ENCODE measurements around the gene FRYL.

FRYL gene

DNA sequence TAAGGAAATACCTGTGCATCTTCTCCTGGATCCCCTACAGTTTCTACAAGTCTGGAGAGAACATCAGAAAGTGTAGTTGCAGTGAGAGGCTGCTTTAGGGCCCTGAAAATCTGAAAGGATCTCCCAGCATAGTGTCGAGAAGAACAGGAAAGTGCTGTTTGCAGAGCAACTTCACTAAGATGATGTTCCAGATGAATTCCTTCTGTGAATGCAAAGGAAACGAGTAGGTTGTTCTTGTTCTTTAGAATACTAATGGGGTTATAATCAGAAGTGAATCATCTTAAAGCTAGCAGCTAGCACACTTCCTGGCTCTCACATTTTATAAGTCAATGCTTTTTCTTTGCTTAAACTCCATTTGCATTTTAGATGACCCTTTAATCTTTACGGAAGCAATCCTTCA lies 236.3 kb downstream of the FRYL start:
- no peak for DNase-seq

DNA sequence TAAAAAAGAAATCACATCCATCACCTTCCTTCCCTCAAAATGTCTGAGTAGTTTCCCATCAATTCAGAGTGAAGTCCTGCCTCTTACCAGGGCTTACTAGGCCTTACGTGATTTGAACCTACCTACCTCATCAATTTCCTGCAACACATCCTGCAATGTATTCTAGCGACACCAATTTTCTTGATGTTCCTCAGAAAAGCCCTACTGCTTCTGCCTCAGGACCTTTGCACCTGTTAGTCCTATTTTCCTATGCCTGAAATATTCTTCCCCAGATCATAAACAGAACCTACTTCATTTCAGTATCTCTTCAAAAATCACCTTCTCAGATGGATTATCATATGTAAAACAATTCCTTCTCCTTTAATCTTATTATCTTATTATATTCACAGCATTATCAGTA lies 237.2 kb downstream of the FRYL start:
- no peak for DNase-seq

DNA sequence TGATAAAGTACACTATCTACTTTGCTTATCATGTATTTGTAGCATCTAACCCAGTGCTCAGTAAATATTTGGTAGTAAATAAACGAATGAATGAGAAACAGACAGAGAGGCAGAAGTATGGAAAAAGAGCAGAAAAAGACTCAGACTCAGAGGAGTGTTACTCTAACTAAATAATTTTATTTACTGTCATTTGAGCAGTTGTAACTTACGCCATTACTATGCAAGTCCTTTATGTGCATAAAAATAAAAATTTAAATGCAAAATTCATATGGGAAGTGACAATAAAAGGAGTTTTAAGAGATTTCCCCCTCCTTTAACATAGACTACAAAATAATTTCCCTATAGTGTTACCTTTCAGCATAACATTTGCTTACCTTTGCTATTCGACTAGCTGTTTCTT lies 240.5 kb downstream of the FRYL start:
- no peak for DNase-seq

DNA sequence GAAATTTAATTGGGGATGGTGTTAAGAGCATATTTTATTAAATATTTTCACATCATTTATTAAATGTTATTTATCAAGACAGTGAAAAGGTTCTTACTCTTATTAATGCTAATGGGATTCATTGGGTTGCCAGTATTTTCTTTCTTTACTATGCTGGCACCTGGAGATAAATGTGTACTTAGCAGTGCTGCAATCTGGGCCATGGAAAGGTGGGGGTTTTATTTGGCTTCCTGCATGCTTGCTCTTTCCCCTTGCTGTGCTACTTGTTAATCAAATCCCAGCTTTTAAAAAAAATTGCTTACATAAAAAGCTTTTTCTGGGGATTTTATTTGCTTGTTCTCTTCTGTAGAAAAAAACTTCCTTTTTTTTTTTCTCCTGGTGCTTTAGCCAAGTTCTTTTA lies 241.7 kb downstream of the FRYL start:
- DNase-seq = no peak

DNA sequence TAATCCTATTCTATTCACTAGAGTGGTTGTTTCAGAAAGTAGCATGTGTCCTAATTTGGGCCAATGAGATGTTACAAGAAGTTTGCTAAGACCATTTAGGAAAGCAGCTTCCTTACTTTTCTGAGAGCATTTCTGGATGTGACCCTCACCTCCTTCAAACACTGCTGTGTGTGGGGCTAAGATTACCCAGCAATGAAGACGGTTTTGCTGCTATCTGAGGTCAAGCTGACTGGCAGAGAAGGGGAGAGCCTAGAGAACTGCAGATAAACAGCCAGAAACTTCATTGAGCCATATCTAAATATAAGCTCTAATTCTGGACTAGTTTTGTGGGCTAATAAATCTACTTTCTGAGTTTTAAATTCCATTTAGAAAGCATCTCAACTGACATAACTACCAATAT lies 253.7 kb downstream of the FRYL start:
- no peak for DNase-seq

DNA sequence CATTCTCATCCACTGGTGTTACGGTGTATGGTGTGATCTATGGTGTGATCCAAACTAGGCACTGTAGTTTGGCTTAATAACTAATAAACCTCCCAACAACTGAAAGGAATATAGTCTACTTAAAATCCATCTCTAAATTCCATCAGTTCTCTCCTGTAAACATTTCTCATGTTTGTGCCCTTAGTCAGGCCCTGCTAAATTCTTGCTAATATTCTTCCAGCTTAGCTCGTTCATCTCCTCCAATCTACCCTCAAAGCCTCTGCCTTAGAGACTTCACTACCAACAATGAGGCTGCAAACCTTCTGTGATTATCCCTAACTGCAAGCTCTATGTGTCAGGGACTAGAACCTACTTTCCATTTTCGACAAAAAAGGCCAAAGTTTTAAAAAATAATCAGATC lies 261.9 kb downstream of the FRYL start:
- DNase-seq = no peak

DNA sequence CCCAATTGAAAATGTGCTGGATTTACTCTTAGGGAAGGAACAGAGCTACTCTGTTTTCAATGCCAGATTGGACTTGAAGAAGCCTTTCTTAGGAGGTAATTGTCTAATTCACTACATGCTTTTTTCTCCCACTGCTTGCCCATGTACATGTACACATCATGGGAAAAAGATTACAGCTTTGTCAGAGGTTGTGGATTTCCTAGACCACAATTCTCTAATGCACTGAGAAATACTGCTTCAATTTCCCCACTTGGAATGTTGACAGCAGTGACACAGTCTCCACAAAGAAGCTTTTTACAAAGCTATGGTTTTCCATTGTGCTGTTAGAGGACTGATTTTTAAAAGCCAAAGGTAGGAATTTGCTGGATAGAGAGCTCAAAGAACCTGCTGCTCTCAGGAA lies 270.5 kb downstream of the FRYL start:
- DNase-seq = no peak

DNA sequence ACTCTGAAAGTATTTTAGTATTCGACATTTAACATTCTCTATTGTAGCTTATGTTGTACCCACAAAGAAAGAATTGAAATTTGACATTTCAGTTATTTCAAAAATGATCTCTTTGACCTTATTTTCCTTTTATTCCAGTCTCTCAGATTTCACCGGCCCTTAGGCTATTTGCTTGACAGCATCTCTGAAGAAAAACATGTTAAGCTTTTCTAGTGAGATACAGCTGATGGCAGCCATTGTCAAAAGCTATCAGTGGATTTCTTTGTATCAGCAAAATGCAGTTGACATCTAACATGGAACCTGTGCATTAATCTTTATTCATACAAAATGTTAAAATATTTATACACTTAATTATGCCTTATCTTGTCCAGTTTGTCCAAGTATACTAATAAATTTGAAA lies 273.4 kb downstream of the FRYL start:
- no peak for DNase-seq

DNA sequence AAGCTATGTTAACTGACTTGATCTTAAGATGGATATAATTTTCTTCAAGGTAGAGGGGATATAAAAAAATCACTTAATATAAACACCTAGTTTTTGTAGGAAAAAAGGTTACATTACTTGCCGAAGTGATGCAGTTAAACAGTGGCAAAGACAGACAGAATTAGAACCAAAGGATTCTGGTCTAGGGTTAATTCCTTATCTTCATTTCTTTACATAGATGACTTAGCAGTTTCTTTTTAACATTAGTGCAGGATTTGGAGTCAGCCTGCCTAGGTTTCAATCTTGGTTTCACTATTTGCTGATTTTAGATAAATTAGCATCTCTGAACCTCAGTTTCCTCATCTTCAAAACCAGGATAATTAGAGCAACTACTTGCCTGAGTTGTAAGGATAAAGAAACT lies 275.7 kb downstream of the FRYL start:
- no peak for DNase-seq

DNA sequence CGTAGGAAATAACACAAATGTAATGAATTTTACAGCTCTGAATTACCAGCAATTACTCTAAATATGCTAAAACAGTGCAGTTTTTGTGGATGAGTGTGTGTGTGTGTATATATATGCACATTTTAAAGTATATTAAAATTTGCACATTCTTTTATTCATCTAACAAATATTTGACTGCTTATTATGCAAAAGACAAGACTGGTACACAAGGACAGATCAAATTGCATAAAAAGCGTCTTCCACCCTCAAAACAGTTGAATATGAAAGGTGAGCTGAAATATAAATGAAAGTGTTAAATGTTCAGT lies 276.1 kb downstream of the FRYL start:
- no peak for DNase-seq

DNA sequence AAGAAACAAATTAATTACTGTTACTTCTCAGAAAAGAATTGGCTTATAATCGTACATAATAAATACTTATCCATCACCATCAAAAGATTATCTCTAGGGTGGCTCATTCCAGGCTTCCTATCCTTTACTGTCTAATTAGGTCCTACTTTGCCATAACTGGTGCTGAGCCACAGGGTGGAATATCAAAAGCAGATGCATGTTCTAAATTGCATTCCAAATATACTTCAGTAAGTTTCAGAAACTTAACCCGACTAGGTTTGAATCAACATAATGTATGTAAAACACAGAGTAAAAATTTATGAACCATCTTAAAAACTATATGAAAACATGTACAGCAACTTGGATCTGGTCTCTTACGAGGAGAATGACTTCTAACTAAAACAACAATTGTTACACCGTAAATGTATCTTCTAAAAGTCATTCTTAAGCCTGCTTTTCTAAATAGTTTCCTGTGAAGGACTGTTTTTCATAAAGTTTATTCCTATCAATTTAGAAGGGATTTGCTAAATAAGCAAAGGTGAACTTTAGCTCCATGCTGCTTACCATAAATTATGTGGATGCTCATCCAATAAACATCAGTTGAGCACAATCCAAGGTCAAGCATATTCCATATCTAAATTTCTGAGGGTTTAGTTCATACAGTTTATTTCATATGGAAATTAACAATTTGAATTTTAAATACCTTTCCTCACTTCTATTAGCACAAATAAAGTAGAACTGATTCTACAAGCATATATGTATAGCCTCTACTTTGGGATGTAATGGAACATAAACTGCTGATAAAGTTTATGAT lies 276.6 kb downstream of the FRYL start:
- DNase-seq = no peak

DNA sequence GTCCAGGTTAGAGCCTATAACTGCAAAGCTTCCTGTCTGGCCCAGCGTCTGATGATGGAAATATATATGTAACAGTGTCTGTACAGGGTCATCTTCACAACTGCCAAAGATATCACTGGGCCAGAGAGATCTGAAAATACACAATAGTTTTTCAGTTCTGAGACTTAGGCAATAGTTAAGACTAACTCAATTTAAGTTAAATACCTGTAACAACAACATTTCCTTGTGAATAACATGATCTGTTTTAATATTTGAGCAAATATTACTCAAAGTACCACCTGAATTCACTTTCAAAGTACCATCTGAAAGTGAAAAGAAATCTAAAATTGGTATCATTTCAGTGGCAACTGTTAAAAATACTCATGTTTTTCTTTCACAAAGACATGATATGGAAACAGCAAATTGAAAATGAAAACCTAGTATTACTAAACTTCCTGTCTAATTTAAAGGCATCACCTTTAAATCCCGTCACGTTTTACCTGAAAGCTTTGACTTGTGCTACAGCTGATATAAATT lies 280.5 kb downstream of the FRYL start:
- no peak for DNase-seq

DNA sequence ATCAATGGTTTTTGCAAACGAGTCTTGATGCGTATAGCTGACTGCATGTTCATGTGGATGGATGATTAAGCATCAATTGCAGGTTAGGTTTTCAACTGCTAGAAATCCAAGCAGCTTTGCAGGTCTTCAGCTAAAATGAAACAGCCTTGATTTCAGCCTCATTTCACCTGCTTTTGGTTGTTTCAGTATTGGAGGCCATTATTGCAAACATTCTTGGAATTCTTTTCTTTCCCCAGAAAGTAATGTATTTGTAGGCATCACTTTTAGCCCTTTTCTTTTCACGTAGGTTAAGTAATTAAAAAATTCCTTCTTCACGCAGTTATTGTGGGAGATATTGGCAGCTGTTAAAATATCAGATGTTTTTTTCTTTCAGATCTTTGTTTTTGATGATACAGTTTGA lies 281.2 kb downstream of the FRYL start:
- no peak for DNase-seq

DNA sequence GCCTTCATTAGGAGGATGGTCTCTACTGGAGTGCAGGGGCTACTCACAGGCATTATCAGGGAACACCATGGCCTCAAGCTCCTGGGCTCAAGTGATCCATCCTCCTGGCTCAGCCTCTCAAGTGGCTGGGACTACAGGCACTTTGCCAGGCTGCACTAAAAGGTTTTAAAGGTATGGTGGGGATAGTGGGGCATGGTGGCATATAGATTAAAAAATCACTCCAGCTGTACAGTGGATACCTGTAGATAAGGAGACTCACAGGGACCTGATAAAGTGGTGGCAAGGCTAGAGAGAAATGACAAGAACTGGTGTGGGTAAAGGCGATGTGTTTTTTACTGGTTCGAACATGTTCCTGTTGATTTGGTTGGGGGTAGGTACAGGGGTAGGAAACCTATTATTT lies 284.1 kb downstream of the FRYL start:
- DNase-seq = no peak

DNA sequence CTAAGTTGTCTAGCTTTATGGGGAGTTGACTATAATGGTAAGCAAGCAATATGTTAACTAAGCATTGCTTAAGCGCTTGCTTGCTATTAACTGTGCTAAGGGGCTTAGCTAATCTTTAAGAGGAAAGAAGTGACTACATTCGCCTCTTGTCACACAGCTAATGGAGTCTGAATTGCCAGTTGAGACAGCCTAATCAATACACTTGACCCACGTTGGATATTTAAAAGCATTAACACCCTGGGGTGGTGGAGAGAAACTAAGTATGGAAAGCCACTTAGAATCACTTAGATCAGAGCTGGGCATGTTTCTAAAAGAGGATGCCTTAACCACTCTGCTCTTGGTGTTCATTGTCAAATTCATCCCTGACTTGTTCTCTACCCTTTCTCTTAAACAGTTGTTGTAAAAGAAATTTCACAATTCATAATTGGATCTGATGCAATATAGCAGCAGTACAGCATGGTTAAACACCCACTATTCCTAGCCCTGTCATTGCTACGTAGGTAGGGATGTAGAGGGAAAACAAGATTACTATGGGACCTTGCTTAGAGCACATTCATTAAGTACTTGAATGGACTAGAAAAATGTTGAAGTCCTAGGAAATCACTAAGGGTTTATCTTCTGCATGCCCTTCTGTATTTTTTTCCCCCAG lies 286.5 kb downstream of the FRYL start:
- DNase-seq = no peak

DNA sequence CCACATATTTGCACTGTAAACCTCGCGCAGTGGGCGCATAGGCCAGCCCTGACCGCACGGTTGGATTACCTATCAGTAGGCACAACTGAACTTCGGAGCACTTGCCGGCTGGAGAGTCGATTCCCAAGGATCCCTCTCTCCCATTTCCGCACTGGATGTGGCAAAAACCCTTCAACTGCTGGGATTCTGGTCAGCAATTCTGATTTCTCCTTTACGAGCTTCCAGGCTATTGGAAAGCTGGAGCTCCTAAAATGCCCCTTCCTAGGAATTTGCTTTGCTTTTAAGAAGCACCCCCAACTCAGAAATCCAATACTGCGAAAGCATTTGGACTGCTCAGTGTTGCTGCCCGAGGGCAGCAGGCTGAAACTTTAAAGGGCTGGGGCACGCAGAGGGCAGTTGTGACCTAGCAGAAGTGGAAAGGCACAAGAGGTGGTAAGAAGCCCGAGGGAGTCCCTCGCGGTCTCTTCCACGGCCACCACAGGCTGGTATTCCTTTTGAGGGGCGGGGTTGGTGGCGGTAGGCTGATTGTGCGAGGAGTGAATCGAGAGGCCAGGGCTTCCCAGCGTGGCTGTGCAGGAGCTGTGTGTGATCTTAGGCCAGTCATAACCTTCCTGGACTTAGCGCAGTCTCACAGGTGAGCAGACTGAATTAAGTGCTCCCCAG lies 288.4 kb downstream of the FRYL start:
- DNase-seq = no peak

DNA sequence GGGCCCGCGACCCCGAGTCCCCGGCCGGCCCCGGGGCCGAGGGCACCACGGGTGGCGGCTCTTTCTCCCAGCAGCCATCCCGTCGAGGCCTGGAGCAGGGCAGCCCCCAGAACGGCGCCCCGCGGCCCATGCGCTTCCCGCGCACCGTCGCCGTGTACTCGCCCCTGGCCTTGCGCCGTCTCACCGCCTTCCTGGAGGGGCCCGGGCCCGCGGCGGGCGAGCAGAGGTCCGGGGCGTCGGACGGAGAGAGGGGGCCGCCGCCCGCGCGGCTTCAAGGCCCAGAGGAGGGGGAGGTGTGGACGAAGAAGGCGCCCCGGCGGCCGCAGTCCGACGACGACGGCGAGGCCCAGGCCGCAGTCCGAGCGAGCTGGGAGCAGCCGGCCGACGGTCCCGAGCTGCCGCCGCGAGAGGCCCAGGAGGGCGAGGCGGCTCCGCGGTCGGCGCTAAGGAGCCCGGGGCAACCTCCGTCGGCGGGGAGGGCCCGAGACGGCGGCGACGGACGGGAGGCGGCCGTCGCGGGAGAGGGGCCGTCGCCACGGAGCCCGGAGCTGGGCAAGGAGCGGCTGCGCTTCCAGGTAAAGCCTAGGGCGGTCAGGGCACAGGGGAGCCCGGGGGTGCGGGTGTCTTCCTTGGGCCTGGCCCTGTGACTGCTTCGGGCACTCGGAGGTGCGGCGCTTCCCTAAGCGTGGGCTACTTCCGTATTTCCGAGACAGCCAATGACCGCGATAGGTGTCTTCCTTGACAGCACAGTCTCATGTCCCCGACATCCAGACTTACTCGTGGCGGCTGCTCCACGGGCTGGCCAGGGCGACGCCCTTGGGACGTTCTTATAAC lies 289.2 kb downstream of the FRYL start:
- DNase-seq = no peak

DNA sequence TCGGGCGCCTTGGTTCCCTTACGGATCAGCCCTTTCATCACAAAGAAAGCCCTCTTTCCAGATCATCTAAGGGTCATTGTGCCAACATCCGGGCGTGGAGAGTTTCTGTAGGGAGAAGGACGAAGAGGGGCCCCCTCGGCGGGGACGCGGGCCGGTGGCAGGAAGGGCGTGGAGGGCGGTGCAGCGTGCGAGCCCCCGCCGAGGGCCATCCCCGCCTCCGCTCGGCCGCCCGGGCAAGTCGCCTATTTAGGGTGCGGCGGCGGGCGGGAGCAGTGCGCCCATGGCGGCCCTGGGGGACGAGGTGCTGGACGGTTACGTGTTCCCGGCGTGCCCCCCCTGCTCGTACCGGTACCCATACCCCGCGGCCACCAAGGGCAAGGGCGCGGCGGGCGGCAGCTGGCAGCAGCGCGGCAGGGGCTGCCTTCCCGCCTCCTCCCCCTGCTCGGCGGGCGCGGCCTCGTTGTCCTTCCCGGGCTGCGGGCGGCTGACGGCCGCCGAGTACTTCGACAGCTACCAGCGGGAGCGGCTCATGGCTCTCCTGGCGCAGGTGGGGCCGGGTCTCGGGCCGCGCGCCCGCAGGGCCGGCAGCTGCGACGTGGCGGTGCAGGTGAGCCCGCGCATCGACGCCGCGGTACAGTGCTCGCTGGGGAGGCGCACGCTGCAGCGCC lies 289.9 kb downstream of the FRYL start, which contains the start of gene ZAR1:
Gene ZAR1 (plus strand): TSS at position 241 of the 668 bp plus-strand sequence. CDS start 40 bp downstream, at position 281.
- no peak for DNase-seq

DNA sequence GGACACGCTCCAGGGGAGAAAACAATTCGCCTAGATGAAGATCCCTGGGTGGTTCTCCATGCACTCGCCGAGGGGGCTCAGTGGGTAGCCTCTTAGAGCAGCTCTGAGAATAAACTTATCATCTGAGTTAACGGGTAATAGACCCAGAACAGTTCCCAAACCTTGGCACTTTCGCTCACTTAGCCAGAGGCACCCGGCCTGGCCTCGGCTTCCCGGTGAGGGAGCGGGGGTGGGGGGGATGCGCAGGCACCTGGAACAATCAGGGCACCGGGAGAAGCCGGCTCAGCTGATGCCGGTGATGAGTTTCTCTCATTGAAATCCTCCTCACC lies 290.4 kb downstream of the FRYL start:
- DNase-seq = no peak

DNA sequence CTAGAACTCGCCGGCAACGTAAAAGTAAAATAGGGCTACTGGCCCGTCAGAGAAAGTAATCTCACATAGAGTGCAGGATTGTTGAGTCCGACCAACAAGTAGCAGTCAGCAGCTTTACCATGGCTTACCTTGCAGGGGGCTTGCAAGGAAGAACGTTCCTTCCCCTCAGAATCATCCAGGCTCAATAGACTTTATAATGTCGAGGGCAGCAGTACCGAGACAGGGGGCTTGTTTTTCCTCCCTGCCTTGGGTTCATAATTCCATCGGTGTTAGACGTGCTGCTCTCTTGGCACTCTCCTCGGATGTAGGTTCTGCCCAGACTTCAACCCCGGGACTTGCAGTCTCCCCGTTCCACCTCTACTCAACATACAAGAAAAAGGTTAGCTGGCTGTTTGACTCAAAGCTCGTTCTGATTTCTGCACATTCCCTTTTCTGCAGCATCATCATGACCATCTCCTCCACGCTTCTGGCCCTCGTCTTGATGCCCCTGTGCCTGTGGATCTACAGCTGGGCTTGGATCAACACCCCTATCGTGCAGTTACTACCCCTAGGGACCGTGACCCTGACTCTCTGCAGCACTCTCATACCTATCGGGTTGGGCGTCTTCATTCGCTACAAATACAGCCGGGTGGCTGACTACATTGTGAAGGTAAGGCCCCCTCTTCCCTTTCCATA lies 295.4 kb downstream of the FRYL start:
- no peak for DNase-seq

DNA sequence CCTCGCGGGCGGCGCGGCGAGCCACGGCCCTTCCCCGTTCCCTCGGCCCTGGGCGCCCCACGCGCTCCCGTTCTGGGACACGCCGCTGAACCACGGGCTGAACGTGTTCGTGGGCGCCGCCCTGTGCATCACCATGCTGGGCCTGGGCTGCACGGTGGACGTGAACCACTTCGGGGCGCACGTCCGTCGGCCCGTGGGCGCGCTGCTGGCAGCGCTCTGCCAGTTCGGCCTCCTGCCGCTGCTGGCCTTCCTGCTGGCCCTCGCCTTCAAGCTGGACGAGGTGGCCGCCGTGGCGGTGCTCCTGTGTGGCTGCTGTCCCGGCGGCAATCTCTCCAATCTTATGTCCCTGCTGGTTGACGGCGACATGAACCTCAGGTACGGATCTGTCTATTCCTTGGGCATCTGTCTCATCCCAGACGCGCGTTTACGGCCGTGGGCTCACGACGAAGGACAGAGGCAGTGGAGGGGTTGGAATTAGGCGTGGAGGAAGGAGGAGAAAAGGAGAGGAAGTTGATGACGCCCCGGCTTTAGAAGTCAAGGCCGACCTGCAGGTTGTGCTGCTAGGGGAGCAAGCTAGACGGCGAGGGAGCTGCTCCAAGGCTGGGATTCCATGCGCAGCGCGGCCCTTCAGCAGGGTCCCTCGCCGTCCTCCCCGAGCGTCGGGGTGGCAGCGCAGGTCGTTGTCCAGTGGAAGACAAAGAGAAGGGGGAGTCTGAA lies 296.1 kb downstream of the FRYL start:
- DNase-seq = no peak

Data from NK-92 treated with Interleukin-12 subunit alpha and Interleukin-12 subunit beta, amount 100 ng/mL, for 24 hours (cell line).